Kidney (tissue), 14 donors: ENCODE measurements around the gene NXN. TPM values are rescaled to one million over a fixed set of nuclear protein-coding genes. Genes with fewer than 3 reads are reported as not detected.
"Not testable (repeated sequence)": the region's sequence is repeated elsewhere in the genome, so short reads cannot be mapped to it uniquely, and the experiment has no call there.

Experiments used
- DNase-seq, 5 donors: peaks; one replicate each; pipeline ENCODE4 v3.0.0-alpha.2; 2013 to 2020
- FAIRE-seq: peaks from 2 replicates; lab custom pipeline; 2012; peaks lifted over from hg19 to GRCh38; lab: Jason Lieb, UNC
- H3K27ac ChIP-seq, 2 donors: one replicate each; pipeline ENCODE4 v1.7.0; 2013; ENCODE audit warnings: low read depth in 2 of 2, low read length in 2 of 2, inconsistent platforms in 1 of 2
- H3K27me3 ChIP-seq: one replicate; pipeline ENCODE4 v1.7.1; 2013; ENCODE audit warnings: low read length, inconsistent platforms; ENCODE audit not compliant: control insufficient read depth, insufficient read depth
- H3K36me3 ChIP-seq, 3 donors: one replicate each; pipeline versions ENCODE4 v1.7.0 to v1.7.1; 2013; ENCODE audit warnings: low read length in 3 of 3, control low read depth in 1 of 3, inconsistent platforms in 1 of 3; ENCODE audit not compliant: insufficient read depth in 3 of 3, control insufficient read depth in 2 of 3
- H3K4me1 ChIP-seq, 3 donors: one replicate each; pipeline versions ENCODE4 v1.7.0 to v1.7.1; 2013; ENCODE audit warnings: low read length in 3 of 3, inconsistent platforms in 1 of 3, low read depth in 1 of 3; ENCODE audit not compliant: control insufficient read depth in 2 of 3, insufficient read depth in 2 of 3
- H3K4me3 ChIP-seq, 3 donors: one replicate each; pipeline versions ENCODE4 v1.7.0 to v1.8.1; 2013; ENCODE audit warnings: low read length in 3 of 3, control low read depth in 1 of 3, inconsistent platforms in 1 of 3
- H3K9ac ChIP-seq, 3 donors: one replicate each; pipeline versions ENCODE4 v1.7.0 to v1.7.1; 2013; ENCODE audit warnings: low read length in 3 of 3, control low read depth in 1 of 3, inconsistent platforms in 1 of 3
- H3K9me3 ChIP-seq, 3 donors: one replicate each; pipeline versions ENCODE4 v1.7.0 to v1.7.1; 2013; ENCODE audit warnings: low read length in 3 of 3, control low read depth in 1 of 3, inconsistent platforms in 1 of 3; ENCODE audit not compliant: control insufficient read depth in 2 of 3, insufficient read depth in 1 of 3
- intact Hi-C: fragments of 100-400 bp; cut with DNase I; formaldehyde crosslinking; loops from one replicate; pipeline ENCODE4 v1.11.1; 2022
- polyA plus RNA-seq: library from polyadenylated mRNA; stranded (reverse); fragments of 350-450 nt; fragmentation: Illumina TruSeq; extraction: RNeasy Lipid Tissue Mini Kit (QIAGEN cat#74804); gene quantifications from one replicate; pipeline ENCODE4 v1.2.3, GENCODE V29; 2014; ENCODE audit warnings: low read depth, low replicate concordance; ENCODE audit not compliant: insufficient read depth
- total RNA-seq: library from RNA; stranded (reverse); fragmentation: NEBNext Ultra II Directional; extraction: Animal tissue kit (Norgen Biotek cat#: 25700); gene quantifications from one replicate; pipeline ENCODE4 v1.2.1, GENCODE V29; 2021
- TF ChIP-seq, protein P1 (sequence below): IDR thresholded peaks from 3 replicates; pipeline ENCODE4 v1.5.1; 2012; ENCODE audit warnings: mild to moderate bottlenecking, moderate library complexity, borderline replicate concordance; ENCODE audit not compliant: insufficient read depth; ENCODE audit errors: extremely low read depth
- donor health status: control.
- donor health status: control.
- donor health status: control.
- donor health status: control.
- donor health status: control.
- donor health status: DM: yes; HTN: yes; CAD: no.
- donor health status: Normal renal cell carcinoma (clear cell type).

Gene NXN
- total and polyA plus RNA-seq, 2 donors from 2014 or later = 10.2 to 26.8 TPM

DNA sequence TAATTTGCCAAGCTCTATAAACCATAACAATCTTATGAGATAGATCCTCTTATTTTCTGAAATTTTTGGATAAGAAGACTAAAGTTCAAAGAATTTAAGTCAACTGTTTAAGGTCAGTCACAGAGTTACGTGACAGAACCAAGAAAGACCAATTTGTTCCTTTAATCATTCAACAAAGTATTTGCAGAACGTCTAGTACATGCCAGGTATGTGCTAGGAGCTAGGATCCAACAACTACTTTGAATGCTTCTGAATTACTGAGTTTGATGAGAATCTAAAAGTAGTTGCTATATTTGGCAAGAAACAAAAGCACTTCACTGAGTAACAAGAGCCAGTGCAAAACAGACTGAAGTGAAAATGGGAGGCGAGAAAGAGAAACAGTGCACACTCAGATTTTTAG is 212.5 kb downstream of the NXN start:
- Histone ChIP-seq H3K36me3 (peaks cover 8 to 34% (median 25%) of the 10 kb centered on the region in 3 donors), H3K9ac (no peak overlapping the region), H3K9me3 (no peaks in the 10 kb centered on the region), H3K4me1 (no peaks in the 10 kb centered on the region), H3K27ac (no peak overlapping the region), H3K27me3 (no peaks in the 10 kb centered on the region), H3K4me3 (no peak overlapping the region)
- TF ChIP-seq, protein P1, sequence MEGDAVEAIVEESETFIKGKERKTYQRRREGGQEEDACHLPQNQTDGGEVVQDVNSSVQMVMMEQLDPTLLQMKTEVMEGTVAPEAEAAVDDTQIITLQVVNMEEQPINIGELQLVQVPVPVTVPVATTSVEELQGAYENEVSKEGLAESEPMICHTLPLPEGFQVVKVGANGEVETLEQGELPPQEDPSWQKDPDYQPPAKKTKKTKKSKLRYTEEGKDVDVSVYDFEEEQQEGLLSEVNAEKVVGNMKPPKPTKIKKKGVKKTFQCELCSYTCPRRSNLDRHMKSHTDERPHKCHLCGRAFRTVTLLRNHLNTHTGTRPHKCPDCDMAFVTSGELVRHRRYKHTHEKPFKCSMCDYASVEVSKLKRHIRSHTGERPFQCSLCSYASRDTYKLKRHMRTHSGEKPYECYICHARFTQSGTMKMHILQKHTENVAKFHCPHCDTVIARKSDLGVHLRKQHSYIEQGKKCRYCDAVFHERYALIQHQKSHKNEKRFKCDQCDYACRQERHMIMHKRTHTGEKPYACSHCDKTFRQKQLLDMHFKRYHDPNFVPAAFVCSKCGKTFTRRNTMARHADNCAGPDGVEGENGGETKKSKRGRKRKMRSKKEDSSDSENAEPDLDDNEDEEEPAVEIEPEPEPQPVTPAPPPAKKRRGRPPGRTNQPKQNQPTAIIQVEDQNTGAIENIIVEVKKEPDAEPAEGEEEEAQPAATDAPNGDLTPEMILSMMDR = no peak
- DNase-seq (no peak), FAIRE-seq (no peak)
- intact Hi-C loops = no loop called here

DNA sequence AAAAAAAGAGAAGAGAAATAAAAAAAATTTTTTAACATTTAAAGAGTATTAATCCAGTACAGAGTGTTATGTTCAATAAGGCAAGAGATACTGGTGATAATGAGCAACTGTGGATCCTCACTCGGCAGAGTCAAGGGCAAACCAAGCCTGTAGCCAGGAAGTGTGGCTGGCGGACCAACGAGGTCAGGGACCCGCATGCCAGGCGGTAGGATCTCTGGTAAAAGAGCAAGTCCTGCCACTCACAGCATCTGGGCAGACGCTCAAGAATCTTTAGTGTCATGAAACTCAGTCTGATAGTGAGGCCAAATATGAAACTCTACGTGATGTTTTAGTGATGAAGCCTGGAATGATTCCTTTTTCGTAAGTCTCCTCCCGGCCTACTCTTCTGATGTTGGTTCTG is 219.2 kb downstream of the NXN start:
- peaks cover 6 to 17% (median 14%) of the 10 kb centered on the region in 3 donors for H3K36me3 ChIP-seq
- intact Hi-C loops = no loop called here
- no peaks in the 10 kb centered on the region for H3K9me3 ChIP-seq
- TF ChIP-seq, protein P1 = no peak
- no peak overlapping the region for H3K4me3 ChIP-seq
- no peaks in the 10 kb centered on the region for H3K4me1 ChIP-seq
- FAIRE-seq (no peak), DNase-seq (no peak)
- H3K27ac ChIP-seq = no peak overlapping the region
- no peaks in the 10 kb centered on the region for H3K27me3 ChIP-seq
- no peak overlapping the region for H3K9ac ChIP-seq

DNA sequence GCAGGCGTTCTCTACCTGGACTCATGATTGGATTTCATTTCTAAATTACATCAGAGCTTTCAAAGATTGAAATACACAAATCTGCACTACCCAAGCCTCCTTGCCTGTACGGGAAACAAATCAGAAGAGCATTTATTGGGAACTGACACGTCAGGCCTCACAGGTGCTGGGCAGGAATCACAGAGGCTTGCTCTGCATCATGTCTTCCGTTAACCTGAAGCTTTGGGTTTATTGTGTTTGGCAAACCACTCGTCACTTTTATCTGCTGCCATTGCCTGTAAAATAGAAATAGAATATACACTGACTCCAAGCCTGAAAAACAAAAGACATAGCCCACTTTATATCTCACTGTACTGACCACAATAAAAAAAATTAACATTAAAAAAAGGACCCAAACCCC is 219.6 kb downstream of the NXN start:
- Histone ChIP-seq H3K4me3 (no peak overlapping the region), H3K27ac (no peak overlapping the region), H3K4me1 (no peaks in the 10 kb centered on the region), H3K27me3 (no peaks in the 10 kb centered on the region), H3K9ac (no peak overlapping the region), H3K9me3 (no peaks in the 10 kb centered on the region), H3K36me3 (peaks cover 6 to 17% (median 11%) of the 10 kb centered on the region in 3 donors)
- intact Hi-C loops = no loop called here
- DNase-seq = no peak
- no peak for FAIRE-seq
- TF ChIP-seq, protein P1 = no peak

DNA sequence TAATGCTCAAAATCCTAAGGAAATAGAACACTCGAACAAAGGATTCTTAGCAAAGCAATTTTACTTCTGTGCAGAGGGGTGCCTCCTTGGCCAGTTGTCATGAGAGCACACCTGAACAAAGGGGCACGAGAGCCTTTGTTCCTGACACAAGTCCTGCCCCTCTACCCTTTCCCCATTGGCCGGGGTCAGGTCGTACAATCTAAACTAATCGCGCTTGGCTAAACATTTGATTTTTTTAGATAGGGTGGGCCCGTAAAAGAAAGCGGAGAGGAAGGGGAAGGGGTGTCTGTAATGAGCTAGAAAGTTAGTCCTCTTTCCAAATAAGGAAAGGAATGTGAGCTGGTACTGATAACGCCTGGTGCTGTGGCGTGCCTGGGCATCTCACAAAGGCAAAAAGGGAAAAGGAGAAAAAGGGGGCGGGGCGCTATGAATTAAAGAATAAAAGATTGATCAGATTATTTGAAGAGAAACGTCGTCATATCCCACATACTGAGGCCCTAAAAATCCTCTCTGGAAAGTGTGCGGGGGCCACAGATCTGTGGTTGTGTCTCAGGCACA is 223.5 kb downstream of the NXN start:
- H3K27me3 ChIP-seq, H3K27ac ChIP-seq, H3K4me3 ChIP-seq, H3K9ac ChIP-seq, FAIRE-seq, intact Hi-C loops, DNase-seq, H3K36me3 ChIP-seq, H3K9me3 ChIP-seq: not testable (repeated sequence)
- H3K4me1 ChIP-seq = peaks cover 0 to 10% (median 4%) of the 10 kb centered on the region in 3 donors

DNA sequence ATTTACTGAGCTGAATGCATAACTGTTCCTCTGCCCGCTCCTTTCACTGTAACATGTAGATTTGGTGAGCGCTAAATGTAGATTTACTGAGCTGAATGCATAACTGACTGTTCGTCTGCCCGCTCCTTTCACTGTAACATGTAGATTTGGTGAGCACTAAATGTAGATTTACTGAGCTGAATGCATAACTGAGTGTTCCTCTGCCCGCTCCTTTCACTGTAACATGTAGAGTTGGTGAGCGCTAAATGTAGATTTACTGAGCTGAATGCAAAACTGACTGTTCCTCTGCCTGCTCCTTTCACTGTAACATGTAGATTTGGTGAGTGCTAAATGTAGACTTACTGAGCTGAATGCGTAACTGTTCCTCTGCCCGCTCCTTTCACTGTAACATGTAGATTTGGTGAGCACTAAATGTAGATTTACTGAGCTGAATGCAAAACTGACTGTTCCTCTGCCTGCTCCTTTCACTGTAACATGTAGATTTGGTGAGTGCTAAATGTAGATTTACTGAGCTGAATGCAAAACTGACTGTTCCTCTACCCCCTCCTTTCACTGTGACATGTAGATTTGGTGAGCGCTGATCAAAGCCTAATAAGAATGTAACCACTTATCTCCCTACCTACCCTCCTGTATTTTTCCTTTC is 224.1 kb downstream of the NXN start:
- H3K27me3 ChIP-seq, DNase-seq, H3K36me3 ChIP-seq, H3K4me3 ChIP-seq, H3K27ac ChIP-seq, FAIRE-seq, H3K9ac ChIP-seq, H3K9me3 ChIP-seq, intact Hi-C loops: not testable (repeated sequence)
- H3K4me1 ChIP-seq = peaks cover 0 to 15% (median 4%) of the 10 kb centered on the region in 3 donors
